ENCODE measurements around the gene SLC22A5. TPM values are rescaled to one million over a fixed set of nuclear protein-coding genes. Genes with fewer than 3 reads are reported as not detected.

The SLC22A5 gene
- total and polyA plus RNA-seq, 2 of the 8 experiments (the other 6 are each of a cell fraction or from before 2014, with no cell fraction given): 4.0 to 9.0 TPM

GRCh38 chr5:132323202-132323601 lies 46.3 kb upstream of the SLC22A5 start (continued):
- TF ChIP-seq, protein P1, sequence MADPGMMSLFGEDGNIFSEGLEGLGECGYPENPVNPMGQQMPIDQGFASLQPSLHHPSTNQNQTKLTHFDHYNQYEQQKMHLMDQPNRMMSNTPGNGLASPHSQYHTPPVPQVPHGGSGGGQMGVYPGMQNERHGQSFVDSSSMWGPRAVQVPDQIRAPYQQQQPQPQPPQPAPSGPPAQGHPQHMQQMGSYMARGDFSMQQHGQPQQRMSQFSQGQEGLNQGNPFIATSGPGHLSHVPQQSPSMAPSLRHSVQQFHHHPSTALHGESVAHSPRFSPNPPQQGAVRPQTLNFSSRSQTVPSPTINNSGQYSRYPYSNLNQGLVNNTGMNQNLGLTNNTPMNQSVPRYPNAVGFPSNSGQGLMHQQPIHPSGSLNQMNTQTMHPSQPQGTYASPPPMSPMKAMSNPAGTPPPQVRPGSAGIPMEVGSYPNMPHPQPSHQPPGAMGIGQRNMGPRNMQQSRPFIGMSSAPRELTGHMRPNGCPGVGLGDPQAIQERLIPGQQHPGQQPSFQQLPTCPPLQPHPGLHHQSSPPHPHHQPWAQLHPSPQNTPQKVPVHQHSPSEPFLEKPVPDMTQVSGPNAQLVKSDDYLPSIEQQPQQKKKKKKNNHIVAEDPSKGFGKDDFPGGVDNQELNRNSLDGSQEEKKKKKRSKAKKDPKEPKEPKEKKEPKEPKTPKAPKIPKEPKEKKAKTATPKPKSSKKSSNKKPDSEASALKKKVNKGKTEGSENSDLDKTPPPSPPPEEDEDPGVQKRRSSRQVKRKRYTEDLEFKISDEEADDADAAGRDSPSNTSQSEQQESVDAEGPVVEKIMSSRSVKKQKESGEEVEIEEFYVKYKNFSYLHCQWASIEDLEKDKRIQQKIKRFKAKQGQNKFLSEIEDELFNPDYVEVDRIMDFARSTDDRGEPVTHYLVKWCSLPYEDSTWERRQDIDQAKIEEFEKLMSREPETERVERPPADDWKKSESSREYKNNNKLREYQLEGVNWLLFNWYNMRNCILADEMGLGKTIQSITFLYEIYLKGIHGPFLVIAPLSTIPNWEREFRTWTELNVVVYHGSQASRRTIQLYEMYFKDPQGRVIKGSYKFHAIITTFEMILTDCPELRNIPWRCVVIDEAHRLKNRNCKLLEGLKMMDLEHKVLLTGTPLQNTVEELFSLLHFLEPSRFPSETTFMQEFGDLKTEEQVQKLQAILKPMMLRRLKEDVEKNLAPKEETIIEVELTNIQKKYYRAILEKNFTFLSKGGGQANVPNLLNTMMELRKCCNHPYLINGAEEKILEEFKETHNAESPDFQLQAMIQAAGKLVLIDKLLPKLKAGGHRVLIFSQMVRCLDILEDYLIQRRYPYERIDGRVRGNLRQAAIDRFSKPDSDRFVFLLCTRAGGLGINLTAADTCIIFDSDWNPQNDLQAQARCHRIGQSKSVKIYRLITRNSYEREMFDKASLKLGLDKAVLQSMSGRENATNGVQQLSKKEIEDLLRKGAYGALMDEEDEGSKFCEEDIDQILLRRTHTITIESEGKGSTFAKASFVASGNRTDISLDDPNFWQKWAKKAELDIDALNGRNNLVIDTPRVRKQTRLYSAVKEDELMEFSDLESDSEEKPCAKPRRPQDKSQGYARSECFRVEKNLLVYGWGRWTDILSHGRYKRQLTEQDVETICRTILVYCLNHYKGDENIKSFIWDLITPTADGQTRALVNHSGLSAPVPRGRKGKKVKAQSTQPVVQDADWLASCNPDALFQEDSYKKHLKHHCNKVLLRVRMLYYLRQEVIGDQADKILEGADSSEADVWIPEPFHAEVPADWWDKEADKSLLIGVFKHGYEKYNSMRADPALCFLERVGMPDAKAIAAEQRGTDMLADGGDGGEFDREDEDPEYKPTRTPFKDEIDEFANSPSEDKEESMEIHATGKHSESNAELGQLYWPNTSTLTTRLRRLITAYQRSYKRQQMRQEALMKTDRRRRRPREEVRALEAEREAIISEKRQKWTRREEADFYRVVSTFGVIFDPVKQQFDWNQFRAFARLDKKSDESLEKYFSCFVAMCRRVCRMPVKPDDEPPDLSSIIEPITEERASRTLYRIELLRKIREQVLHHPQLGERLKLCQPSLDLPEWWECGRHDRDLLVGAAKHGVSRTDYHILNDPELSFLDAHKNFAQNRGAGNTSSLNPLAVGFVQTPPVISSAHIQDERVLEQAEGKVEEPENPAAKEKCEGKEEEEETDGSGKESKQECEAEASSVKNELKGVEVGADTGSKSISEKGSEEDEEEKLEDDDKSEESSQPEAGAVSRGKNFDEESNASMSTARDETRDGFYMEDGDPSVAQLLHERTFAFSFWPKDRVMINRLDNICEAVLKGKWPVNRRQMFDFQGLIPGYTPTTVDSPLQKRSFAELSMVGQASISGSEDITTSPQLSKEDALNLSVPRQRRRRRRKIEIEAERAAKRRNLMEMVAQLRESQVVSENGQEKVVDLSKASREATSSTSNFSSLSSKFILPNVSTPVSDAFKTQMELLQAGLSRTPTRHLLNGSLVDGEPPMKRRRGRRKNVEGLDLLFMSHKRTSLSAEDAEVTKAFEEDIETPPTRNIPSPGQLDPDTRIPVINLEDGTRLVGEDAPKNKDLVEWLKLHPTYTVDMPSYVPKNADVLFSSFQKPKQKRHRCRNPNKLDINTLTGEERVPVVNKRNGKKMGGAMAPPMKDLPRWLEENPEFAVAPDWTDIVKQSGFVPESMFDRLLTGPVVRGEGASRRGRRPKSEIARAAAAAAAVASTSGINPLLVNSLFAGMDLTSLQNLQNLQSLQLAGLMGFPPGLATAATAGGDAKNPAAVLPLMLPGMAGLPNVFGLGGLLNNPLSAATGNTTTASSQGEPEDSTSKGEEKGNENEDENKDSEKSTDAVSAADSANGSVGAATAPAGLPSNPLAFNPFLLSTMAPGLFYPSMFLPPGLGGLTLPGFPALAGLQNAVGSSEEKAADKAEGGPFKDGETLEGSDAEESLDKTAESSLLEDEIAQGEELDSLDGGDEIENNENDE (IDR thresholded peaks at IDR 0.05; ENCODE audit: insufficient replicate concordance, low read length): no peak
- no peak for TF ChIP-seq HDAC2 (IDR thresholded peaks at IDR 0.05; ENCODE audit: borderline replicate concordance in 1 of 2, low read depth in 2 of 2, low read length in 2 of 2)

Measured in H1 (cell line).